GM19043 (cell line): ENCODE data around the gene ZBTB47.

Experiments
- ATAC-seq: cut with Tn5 transposase; IDR thresholded peaks from one replicate; pipeline ENCODE4 v1.9.1; 2021; ENCODE audit warnings: low read depth; ENCODE audit not compliant: unreplicated experiment

ZBTB47 gene

DNA sequence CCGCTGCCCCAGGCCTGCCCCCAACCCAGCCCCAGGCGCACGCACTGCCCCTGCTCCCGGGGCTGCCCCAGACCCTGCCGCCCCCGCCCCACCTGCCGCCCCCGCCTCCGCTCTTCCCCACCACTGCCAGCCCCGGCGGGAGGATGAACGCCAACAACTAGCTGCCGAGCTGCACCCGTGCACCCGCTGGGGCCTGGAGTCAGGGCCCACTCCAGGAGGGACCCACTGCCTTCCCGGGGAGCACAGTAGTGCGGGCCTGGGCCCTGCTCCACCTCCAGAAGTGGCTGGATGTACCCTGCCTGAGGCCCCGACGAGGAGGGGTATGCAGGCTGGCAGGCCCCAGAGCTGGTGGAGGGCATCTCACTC is 10.9 kb downstream of the ZBTB47 start:
- ATAC-seq = no peak

GRCh38 chr3:42665050-42665878 is 11.8 kb downstream of the ZBTB47 start:
- no peak for ATAC-seq

GRCh38 chr3:42666022-42666421 is 12.5 kb downstream of the ZBTB47 start:
- no peak for ATAC-seq

- ATAC-seq = no peak
These were observed 13.1 kb downstream of the ZBTB47 start for GRCh38 chr3:42666577-42666998.

DNA sequence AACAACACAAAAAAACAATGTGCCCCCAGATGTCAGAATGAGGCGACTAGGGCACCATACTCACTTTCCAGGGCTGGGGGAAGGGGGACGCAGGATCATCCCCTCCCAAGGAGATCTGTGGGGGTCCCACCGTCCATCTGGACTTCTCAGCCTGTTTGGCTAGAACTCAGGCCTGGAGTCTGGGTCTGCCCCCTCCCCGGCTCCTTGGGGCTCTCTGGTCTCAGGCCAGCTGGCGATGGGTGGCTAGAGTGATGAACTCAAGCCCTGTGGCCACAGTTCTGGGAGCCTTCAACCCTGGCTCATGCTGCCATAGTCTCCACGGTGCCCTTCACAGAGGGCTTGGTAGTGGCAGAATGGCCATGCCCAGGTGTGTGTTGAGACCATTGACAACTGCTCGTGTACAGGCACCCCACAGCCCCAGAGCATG is 13.6 kb downstream of the ZBTB47 start:
- ATAC-seq = no peak

DNA sequence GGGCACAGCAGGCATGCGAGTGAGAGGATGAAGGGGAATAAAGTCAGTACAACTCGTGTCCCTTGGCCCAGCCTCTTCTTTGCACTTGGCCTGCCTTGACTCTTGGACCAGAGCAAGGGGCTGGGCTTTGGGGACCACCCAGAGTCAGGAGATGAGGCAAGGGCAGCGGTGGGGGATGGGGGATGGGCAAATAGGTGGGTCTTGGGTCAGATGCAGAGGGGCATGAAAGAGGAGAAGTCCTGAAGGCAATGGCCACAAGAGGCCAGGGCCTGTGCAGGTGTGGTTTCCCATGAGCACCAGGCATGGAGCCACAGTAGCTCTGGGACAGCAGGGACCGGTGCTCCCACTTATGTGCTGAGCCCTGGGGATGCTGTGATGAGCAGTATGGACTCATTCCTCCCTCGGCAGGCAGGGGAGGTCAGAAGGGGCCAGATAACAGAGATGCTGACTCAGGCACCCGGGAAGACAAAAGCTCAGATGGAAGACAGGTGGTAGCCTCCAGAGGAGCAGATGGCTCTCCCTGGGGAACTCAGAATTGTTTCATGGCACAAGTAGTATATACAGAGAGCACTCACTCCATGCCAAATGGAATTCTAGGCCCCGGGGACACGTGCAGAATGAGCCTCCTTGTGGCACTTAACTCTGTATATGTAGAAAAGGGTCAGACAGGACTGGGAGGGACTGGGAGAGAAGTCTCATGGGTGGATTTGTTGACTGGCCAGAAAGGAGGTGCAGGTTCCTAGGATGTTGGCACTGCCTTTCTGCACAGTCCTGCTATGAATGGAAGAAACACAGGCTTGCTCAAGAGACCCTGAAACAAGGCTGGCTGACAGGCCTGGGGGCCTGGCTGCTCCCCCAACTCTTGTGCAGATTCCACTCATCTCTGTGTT is 14.3 kb downstream of the ZBTB47 start:
- ATAC-seq = no peak

GRCh38 chr3:42668413-42668760 is 14.9 kb downstream of the ZBTB47 start:
- no peak for ATAC-seq

GRCh38 chr3:42668793-42669217 is 15.3 kb downstream of the ZBTB47 start:
- ATAC-seq = no peak

- no peak for ATAC-seq
These were observed 16.6 kb downstream of the ZBTB47 start for GRCh38 chr3:42670051-42670576.

DNA sequence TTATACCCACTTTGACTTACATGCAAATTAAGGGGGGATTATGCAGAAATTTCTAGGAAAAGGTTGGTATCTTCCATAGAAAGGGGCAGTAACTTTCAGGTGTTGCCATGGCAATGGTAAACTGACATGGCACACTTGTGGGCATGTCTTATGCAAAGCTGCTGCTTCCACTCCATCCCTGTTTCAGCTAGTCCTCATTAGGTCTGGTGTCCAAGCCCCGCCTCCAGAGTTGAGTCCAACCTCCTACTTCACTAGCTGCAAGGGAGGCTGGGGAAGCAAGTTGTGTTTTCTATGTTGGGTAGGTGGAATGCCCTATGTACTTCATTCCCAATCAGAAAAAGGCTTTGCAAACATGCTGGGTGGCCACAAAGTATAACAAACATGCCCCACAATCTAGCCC is 17.2 kb downstream of the ZBTB47 start:
- no peak for ATAC-seq

DNA sequence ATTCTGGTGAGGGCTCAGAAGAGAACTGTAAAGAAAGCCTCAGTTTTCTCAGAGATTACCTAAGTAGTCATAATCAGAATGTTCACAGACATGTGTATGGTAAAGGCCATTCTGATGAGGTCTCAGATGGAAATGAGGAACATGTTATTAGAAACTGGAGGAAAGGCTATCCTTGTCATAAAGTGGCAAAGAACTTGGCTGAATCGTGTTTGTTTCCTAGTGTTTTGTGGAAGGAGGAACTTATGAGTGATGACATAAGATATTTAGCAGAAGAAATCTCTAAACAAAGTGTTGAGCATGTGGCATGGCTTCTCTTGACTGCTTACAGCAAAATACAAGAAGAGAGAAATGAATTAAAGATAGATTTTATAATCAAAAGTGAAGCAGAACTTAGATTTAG is 19.0 kb downstream of the ZBTB47 start:
- no peak for ATAC-seq

DNA sequence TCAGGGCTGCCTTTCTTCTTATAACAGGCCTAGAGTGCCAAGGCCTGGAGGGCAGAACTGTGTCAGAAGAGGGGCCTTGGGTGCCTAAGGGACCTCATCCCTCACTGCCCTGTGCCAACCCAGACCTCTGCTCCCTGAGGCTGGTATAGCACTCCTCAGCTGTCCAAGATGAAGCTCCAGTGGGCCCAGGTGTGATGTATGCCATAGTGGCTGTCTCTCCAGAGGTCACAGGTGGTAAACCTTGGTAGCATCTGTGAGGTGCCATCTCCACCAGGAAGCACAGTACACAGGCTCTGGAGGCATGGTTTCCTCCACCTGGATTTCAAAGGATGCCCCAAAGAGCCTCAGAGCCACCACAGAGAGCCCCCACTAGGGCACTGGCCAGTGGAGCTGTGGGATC is 19.6 kb downstream of the ZBTB47 start:
- ATAC-seq = no peak

GRCh38 chr3:42674146-42674545 is 20.6 kb downstream of the ZBTB47 start:
- ATAC-seq = no peak

DNA sequence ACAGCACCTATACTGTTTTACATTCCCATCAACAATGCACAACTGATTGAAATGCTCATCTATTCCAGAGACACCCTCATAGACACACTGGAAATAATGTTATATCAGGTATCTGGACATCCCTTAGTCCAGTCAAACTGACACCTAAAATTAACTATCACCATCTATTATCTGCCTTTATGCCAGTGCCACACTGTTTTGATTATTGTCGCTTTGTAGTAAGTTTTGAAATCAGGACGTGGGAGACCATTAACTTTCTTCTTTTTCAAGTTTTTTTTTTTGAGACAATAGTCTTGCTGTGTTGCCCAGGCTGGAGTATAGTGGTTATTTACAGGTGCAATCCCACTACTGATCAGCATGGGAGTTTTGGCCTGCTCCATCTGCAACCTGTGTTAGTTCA is 22.4 kb downstream of the ZBTB47 start:
- ATAC-seq = no peak

- no peak for ATAC-seq
These were observed 24.9 kb downstream of the ZBTB47 start for GRCh38 chr3:42678447-42678846.

GRCh38 chr3:42680271-42680670 is 26.8 kb downstream of the ZBTB47 start:
- ATAC-seq = no peak

GRCh38 chr3:42680806-42681205 is 27.3 kb downstream of the ZBTB47 start:
- ATAC-seq = no peak

- ATAC-seq = no peak
These were observed 28.0 kb downstream of the ZBTB47 start for GRCh38 chr3:42681361-42682038.

DNA sequence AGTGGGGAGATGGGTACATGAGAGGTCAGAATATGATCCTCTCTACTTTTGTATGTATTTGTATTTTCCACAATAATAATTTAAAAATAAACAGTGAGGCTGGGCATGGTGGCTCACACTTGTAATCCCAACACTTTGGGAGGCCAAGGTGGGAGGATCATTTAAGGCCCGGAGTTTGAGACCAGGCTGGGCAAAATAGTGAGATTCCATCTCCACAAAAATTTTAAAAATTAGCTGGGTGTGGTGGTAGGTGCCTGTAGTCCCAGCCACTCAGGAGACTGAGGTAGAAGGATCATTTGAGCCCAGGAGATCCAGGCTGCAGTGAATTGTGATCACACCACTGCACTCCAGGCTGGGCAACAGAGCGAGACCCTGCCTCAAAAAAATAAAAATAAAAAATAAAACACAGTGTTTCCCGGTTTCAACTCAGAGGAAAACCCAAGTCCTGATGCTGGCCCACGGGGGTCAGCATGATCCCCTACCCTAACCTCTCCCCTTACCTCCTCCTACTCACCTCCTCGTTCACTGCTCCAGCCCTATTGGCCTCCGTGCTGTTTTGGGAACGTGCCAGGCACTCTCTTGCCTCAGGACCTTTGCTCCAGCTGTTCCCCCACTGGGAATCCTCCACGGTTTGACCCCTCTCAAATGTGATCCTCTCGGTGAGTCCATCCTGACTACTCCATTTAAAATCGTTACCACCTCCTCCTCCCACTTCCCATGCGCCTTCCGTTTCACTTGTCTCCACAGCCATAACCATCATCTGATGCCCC is 29.0 kb downstream of the ZBTB47 start:
- no peak for ATAC-seq
